GM23248 (cell line): Measurements from ENCODE around the gene SLC7A1. TPM values are rescaled to one million over a fixed set of nuclear protein-coding genes. Genes with fewer than 3 reads are reported as not detected.
A peak's percentile ranks its signal among the peaks of the same experiment; 100 is the strongest.

Experiments used
- DNase-seq: peaks from one replicate; pipeline ENCODE4 v3.0.0-alpha.2; 2015
- H2AFZ ChIP-seq: fragments of 200-600 bp; sonication (generic); 2 replicates; pipeline ENCODE4 v1.6.1; 2016; ENCODE audit warnings: antibody characterized with exemption
- H3F3A ChIP-seq: fragments of 200-600 bp; sonication (generic); 2 replicates; pipeline ENCODE4 v1.6.1; 2016; ENCODE audit warnings: mild to moderate bottlenecking, antibody characterized with exemption, mixed run types; ENCODE audit not compliant: insufficient read depth
- H3K27ac ChIP-seq: fragments of 200-600 bp; sonication (generic); 2 replicates; pipeline ENCODE4 v1.5.1; 2016; ENCODE audit warnings: mild to moderate bottlenecking
- H3K27me3 ChIP-seq: fragments of 200-600 bp; sonication (generic); replicated peaks from 2 replicates; pipeline ENCODE4 v1.6.1; 2016; ENCODE audit warnings: mild to moderate bottlenecking; ENCODE audit not compliant: insufficient read depth
- H3K36me3 ChIP-seq: fragments of 200-600 bp; sonication (generic); 2 replicates; pipeline ENCODE4 v1.6.1; 2016; ENCODE audit warnings: low read depth, mild to moderate bottlenecking
- H3K4me1 ChIP-seq: fragments of 200-600 bp; sonication (generic); 2 replicates; pipeline ENCODE4 v1.6.1; 2016; ENCODE audit warnings: mild to moderate bottlenecking; ENCODE audit not compliant: insufficient read depth
- H3K4me2 ChIP-seq: fragments of 200-600 bp; sonication (generic); one replicate; pipeline ENCODE4 v1.6.1; 2016; ENCODE audit warnings: mild to moderate bottlenecking; ENCODE audit not compliant: unreplicated experiment
- H3K4me3 ChIP-seq: fragments of 200-600 bp; sonication (generic); 2 replicates; pipeline ENCODE4 v1.5.1; 2016; ENCODE audit warnings: mild to moderate bottlenecking
- H3K79me2 ChIP-seq: fragments of 200-600 bp; sonication (generic); 2 replicates; pipeline ENCODE4 v1.6.1; 2016; ENCODE audit warnings: mild to moderate bottlenecking; ENCODE audit not compliant: insufficient read depth
- H3K9ac ChIP-seq: fragments of 200-600 bp; sonication (generic); 2 replicates; pipeline ENCODE4 v1.6.1; 2016; ENCODE audit warnings: mild to moderate bottlenecking
- H3K9me2 ChIP-seq: fragments of 200-600 bp; sonication (generic); 2 replicates; pipeline ENCODE4 v1.6.1; 2016; ENCODE audit warnings: mixed run types, mild to moderate bottlenecking, moderate library complexity; ENCODE audit not compliant: insufficient read depth
- H3K9me3 ChIP-seq: fragments of 200-600 bp; sonication (generic); one replicate; pipeline ENCODE4 v1.6.1; 2017; ENCODE audit warnings: low read depth
- H4K20me1 ChIP-seq: fragments of 200-600 bp; sonication (generic); 2 replicates; pipeline ENCODE4 v1.6.0; 2016; ENCODE audit not compliant: insufficient read depth
- EZH2 ChIP-seq: fragments of 200-600 bp; sonication (generic); IDR thresholded peaks from 2 replicates; pipeline ENCODE4 v1.6.1; 2018; ENCODE audit warnings: antibody characterized with exemption, mild to moderate bottlenecking; ENCODE audit not compliant: insufficient read depth, poor library complexity, severe bottlenecking
- EZH2phosphoT487 ChIP-seq: fragments of 200-600 bp; sonication (generic); IDR thresholded peaks from 2 replicates; pipeline ENCODE4 v1.6.1; 2018; ENCODE audit warnings: antibody characterized with exemption, moderate library complexity, mild to moderate bottlenecking, low read depth; ENCODE audit not compliant: insufficient read depth
- WGBS, 2 experiments: methylation state at CpG; one replicate each; pipeline ENCODE4 v1.1.6; 2015 to 2017; ENCODE audit warnings: low lambda C conversion rate in 2 of 2, low coverage in 1 of 2; ENCODE audit errors: missing lambda C conversion rate in 2 of 2; 5-methylcytosine and 5-hydroxymethylcytosine counted together
- in situ Hi-C: fragments of 300-500 bp; cut with MboI; formaldehyde crosslinking; loops from 2 replicates; pipeline ENCODE4 v1.15.0; 2020
- polyA plus RNA-seq: library from polyadenylated mRNA; unstranded; fragments of >200 nt; fragmentation: Nextera tagmentation; extraction: Ambion mirVana; gene quantifications from 2 replicates; pipeline ENCODE4 v1.2.1, GENCODE V29; 2016
- total RNA-seq: library from RNA; depleted of rRNA; stranded (reverse); fragments of >200 nt; shearing (Covaris generic); gene quantifications from 2 replicates; pipeline ENCODE4 v1.2.3, GENCODE V29; 2014

The SLC7A1 gene
- total and polyA plus RNA-seq, 2 experiments from 2014 or later = 34.7 to 38.6 TPM

DNA sequence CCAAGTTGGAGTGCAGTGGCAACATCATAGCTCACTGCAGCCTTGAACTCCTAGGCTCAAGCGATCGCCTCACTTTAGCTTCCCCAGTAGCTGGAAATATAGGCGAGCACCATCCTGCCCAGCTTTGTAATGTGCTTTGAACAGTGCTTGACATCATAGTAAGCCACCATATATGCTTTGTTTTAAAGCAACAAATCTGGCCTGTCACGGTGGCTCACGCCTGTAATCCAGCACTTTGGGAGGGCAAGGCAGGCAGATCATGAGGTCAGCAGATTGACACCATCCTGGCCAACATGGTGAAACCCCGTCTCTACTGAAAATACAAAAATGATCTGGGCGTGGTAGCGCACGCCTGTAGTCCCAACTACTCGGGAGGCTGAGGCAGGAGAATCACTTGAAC, 1.8 kb upstream of the SLC7A1 start:
- no peak for DNase-seq
- no peaks in the 10 kb centered on the region for H3K9me2 ChIP-seq
- TF ChIP-seq EZH2 (no peak), EZH2phosphoT487 (no peak)
- H3K27ac ChIP-seq = no peak overlapping the region
- H3K9me3 ChIP-seq = no peaks in the 10 kb centered on the region
- peaks cover 18% of the 10 kb centered on the region for H3K4me1 ChIP-seq
- no peaks in the 10 kb centered on the region for H3K27me3 ChIP-seq
- H3K79me2 ChIP-seq = peaks cover 30% of the 10 kb centered on the region
- no peak overlapping the region for H3K4me3 ChIP-seq
- WGBS, 2 experiments = 94 to 96% methylated on average over 10 of the region's 10 CpGs
- no peak overlapping the region for H3K9ac ChIP-seq
- no peak overlapping the region for H2AFZ ChIP-seq
- peaks cover 22% of the 10 kb centered on the region for H3F3A ChIP-seq
- no peaks in the 10 kb centered on the region for H4K20me1 ChIP-seq
- in situ Hi-C loops = no loop called here
- H3K4me2 ChIP-seq = no peak overlapping the region
- H3K36me3 ChIP-seq = no peaks in the 10 kb centered on the region

- H4K20me1 ChIP-seq = no peaks in the 10 kb centered on the region
- peak overlapping the region; percentile 99 for H3K27ac ChIP-seq
- peaks cover 30% of the 10 kb centered on the region for H3K4me1 ChIP-seq
- H3F3A ChIP-seq = peaks cover 34% of the 10 kb centered on the region
- no peaks in the 10 kb centered on the region for H3K36me3 ChIP-seq
- peak overlapping the region; percentile 99 for H3K9ac ChIP-seq
- TF ChIP-seq EZH2phosphoT487 (no peak), EZH2 (no peak)
- H3K4me3 ChIP-seq = peak overlapping the region; percentile 94
- peaks cover 42% of the 10 kb centered on the region for H3K79me2 ChIP-seq
- H3K9me3 ChIP-seq = no peaks in the 10 kb centered on the region
- 47 to 48% methylated on average over 10 of the region's 10 CpGs for WGBS, 2 experiments
- peak overlapping the region; percentile 86 for H3K4me2 ChIP-seq
- H2AFZ ChIP-seq = peak overlapping the region; percentile 61
- in situ Hi-C loops = no loop called here
- H3K9me2 ChIP-seq = no peaks in the 10 kb centered on the region
- H3K27me3 ChIP-seq = no peaks in the 10 kb centered on the region
- DNase-seq = no peak
These were observed 553 bp upstream of the SLC7A1 start for GRCh38 chr13:29596064-29596418.

DNA sequence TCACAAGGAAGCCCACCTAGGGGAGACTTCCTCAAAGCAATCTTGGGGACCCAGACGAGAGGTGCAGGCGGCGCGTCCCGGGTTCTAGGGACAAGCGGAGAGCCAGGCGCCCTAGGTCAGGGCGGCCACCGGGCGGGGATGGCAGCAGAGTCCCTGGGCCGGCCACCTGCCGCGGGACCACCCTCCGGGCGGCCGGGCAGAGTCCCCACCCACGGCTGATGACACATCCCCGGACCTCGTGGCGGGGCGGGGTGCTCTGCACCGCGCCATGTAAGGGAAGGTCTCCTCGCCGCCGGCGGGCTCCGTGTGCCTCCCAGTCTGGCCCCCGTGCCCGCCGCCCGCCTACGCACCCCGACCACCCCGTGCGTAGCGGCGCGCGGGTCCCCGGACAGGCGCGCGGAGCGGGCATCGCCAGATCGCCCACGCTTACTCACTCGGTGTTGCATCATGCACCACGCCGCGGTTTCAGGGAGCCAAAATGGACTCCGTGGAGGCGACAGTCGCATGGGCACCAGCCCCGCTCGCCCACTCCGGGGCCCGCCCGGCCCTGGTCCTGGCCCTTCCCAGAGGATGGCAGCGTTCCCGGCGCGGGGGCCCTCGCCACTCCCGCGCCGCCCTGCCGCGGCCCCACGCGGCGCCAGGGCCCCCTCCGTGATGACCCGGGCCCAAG, 643 bp downstream of the SLC7A1 start:
- H3K4me1 ChIP-seq = peaks cover 42% of the 10 kb centered on the region
- in situ Hi-C loops = no loop called here
- H3K79me2 ChIP-seq = peaks cover 54% of the 10 kb centered on the region

GRCh38 chr13:29594303-29594709, 1.2 kb downstream of the SLC7A1 start:
- Histone ChIP-seq H3F3A (peaks cover 37% of the 10 kb centered on the region), H3K4me2 (peak overlapping the region; percentile 98), H3K9me3 (no peaks in the 10 kb centered on the region), H3K4me3 (peak overlapping the region; percentile 94), H3K79me2 (peaks cover 59% of the 10 kb centered on the region), H3K9me2 (no peaks in the 10 kb centered on the region), H2AFZ (no peak overlapping the region), H3K27me3 (no peaks in the 10 kb centered on the region), H3K4me1 (peaks cover 47% of the 10 kb centered on the region), H3K27ac (peak overlapping the region; percentile 99), H4K20me1 (no peaks in the 10 kb centered on the region), H3K9ac (peak overlapping the region; percentile 99), H3K36me3 (no peaks in the 10 kb centered on the region)
- DNase-seq = peak; percentile 88
- in situ Hi-C loops = no loop called here
- 3 to 5% methylated on average over 9 of the region's 9 CpGs for WGBS, 2 experiments
- TF ChIP-seq EZH2 = no peak
- no peak for TF ChIP-seq EZH2phosphoT487

More for the DNA sequence above, 643 bp downstream of the SLC7A1 start:
- H3K27ac ChIP-seq = peak overlapping the region; percentile 99
- WGBS, 2 experiments = 2% methylated on average over 48 to 51 of the region's 75 CpGs
- DNase-seq = peak; percentile 90
- H4K20me1 ChIP-seq = no peaks in the 10 kb centered on the region
- H3K27me3 ChIP-seq = no peaks in the 10 kb centered on the region
- TF ChIP-seq EZH2phosphoT487 (no peak), EZH2 (no peak)
- H3F3A ChIP-seq = peaks cover 37% of the 10 kb centered on the region
- H3K9me3 ChIP-seq = no peaks in the 10 kb centered on the region
- peak overlapping the region; percentile 94 for H3K4me3 ChIP-seq
- H3K36me3 ChIP-seq = no peaks in the 10 kb centered on the region
- no peaks in the 10 kb centered on the region for H3K9me2 ChIP-seq
- peak overlapping the region; percentile 98 for H3K4me2 ChIP-seq
- H2AFZ ChIP-seq = no peak overlapping the region
- peak overlapping the region; percentile 99 for H3K9ac ChIP-seq
